Ovary (tissue), 9 donors: ENCODE measurements around the gene USP46. TPM values are rescaled to one million over a fixed set of nuclear protein-coding genes. Genes with fewer than 3 reads are reported as not detected.

ENCODE experiments used
- DNase-seq, 5 donors: peaks; one replicate each; pipeline ENCODE4 v3.0.0-alpha.2; 2019 to 2020
- H3K27ac ChIP-seq, 2 donors: fragments of 200-600 bp; one replicate each; pipeline versions ENCODE4 v1.5.1 to v1.8.0; 2019 to 2022
- H3K27me3 ChIP-seq: fragments of 200-600 bp; one replicate; pipeline ENCODE4 v1.8.0; 2022
- H3K36me3 ChIP-seq: fragments of 200-600 bp; sonication (generic); one replicate; pipeline ENCODE4 v1.5.1; 2019
- H3K4me1 ChIP-seq: one replicate; pipeline ENCODE4 v1.8.1; 2013; ENCODE audit warnings: mild to moderate bottlenecking, moderate library complexity; ENCODE audit not compliant: insufficient read depth
- H3K4me3 ChIP-seq: fragments of 200-600 bp; sonication (generic); one replicate; pipeline ENCODE4 v1.5.1; 2017
- H3K9me3 ChIP-seq, 2 donors: fragments of 200-600 bp in 1 of 2; sonication (generic) in 1 of 2; one replicate each; pipeline versions ENCODE4 v1.5.1 to v1.8.1; 2013 to 2019; ENCODE audit warnings: mild to moderate bottlenecking in 1 of 2, moderate library complexity in 1 of 2
- CTCF ChIP-seq, 3 donors: fragments of 450-650 bp in 2 of 3; fragments of 200-600 bp in 1 of 3; IDR thresholded peaks; one replicate each; pipeline versions ENCODE4 v1.5.1 to v1.8.0; 2016 to 2022; ENCODE audit warnings: antibody characterized with exemption in 3 of 3, mild to moderate bottlenecking in 1 of 3
- EP300 ChIP-seq: sonication (generic); formaldehyde crosslinking; IDR thresholded peaks from one replicate; pipeline ENCODE4 v1.6.1; 2017; ENCODE audit warnings: antibody characterized with exemption
- POLR2A ChIP-seq: fragments of 450-650 bp; IDR thresholded peaks from one replicate; pipeline ENCODE4 v1.6.1; 2017; ENCODE audit warnings: antibody characterized with exemption, mild to moderate bottlenecking, moderate library complexity
- WGBS, 3 donors: extraction: QIAGEN DNeasy Blood & Tissue Kit in 1 of 3; methylation state at CpG; one replicate each; pipeline versions ENCODE4 v1.1.5 to v1.1.7; 2013 to 2017; 5-methylcytosine and 5-hydroxymethylcytosine counted together
- intact Hi-C, 4 donors: fragments of 100-400 bp; cut with DNase I; formaldehyde crosslinking; loops; one replicate each; pipeline versions ENCODE4 v1.11.0 to v1.15.1; 2022 to 2023
- polyA plus RNA-seq, 2 donors: library from polyadenylated mRNA; stranded (reverse); fragments of 200-250 nt in 1 of 2; fragments of 350-450 nt in 1 of 2; fragmentation: Illumina TruSeq in 1 of 2; extraction: RNeasy Lipid Tissue Mini Kit (QIAGEN cat#74804) in 1 of 2; gene quantifications; one replicate each; pipeline ENCODE4 v1.2.3, GENCODE V29; 2013 to 2014
- total RNA-seq, 7 donors: library from RNA; depleted of rRNA in 2 of 7; stranded (reverse); fragments of >200 nt in 2 of 7; fragmentation: NEBNext Ultra II Directional in 3 of 7; extraction: Animal tissue kit (Norgen Biotek cat#: 25700) in 3 of 7; gene quantifications; one replicate each; pipeline versions ENCODE4 v1.1.0 to v1.2.4, GENCODE V29; 2016 to 2023
- donor health status: DM: no; HTN: no; CAD: no; lungs with moderate emphysema.
- donor health status: DM: no; HTN: no; CAD: no.
- donor health status: Bipolar disorder and iron deficiency.
- donor health status: DM: yes; HTN: yes; CAD: no.
- donor health status: DM: no; HTN: no; CAD: no.
- donor health status: DM: yes; HTN: yes; CAD: no.

USP46 gene
- total and polyA plus RNA-seq, 9 donors: 7.6 to 51.6 (median 26.9) TPM

DNA sequence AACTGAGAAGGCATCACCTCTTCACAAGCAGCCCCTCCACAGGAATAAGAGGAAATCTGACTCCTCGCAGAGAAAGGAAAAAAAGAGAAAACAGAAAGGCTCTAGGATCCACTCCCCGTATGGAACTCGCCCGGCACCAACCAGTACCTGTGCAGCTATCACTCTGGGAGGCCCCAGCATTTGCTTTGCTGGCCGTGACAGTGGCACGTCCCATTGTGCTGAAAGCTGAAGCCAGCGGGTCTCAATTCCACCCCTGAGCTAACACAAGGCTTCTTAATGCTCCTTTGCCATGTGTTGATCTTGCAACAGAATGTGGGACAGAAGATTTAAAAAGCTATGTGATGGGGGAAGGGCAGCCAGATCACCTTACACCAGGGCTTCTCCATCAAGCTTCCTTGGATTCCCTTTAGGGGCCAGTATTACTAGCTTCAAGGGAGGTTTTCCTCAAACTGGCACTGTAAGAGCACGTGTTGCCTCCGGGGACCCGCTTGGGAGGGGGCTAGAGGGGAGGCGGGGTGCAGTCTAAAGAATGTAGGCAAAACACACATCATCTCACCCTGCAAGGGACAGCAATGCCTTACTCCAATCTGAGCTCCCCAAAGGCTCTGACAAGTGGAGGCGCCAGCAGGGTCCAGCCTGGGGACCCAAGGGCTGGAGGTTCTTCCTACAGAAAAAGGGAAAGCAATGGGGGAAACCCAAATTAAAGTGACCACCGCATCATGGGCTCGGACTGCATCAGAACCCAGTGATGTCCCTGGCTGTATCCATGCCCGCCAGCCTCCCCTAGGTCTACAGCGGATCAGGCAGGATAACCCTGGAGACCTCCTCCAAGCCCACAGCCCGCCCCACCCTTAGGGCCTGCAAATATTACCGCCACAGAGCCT lies 1.2 kb downstream of the USP46 start:
- Histone ChIP-seq H3K27me3 (no peaks in the 10 kb centered on the region), H3K36me3 (no peaks in the 10 kb centered on the region), H3K27ac (peak overlapping the region in 1 of 2 donors; percentile 92), H3K4me1 (peaks cover 11% of the 10 kb centered on the region), H3K9me3 (no peaks in the 10 kb centered on the region), H3K4me3 (peak overlapping the region; percentile 83)
- TF ChIP-seq POLR2A (no peak), EP300 (no peak), CTCF (IDR thresholded peaks at IDR 0.05) (no peak)
- peak; percentile 33 to 48 (median 39) for DNase-seq
- 22 to 23% (median 22%) methylated on average over 18 of the region's 18 CpGs for WGBS, 3 donors
- intact Hi-C loops: loop anchor here in 2 of 4 donors (5.0 to 10.0 kb wide), 2 partner anchors 54 to 207 kb away; partner anchors contain the start of gene RASL11B (in 1 of the 2)

DNA sequence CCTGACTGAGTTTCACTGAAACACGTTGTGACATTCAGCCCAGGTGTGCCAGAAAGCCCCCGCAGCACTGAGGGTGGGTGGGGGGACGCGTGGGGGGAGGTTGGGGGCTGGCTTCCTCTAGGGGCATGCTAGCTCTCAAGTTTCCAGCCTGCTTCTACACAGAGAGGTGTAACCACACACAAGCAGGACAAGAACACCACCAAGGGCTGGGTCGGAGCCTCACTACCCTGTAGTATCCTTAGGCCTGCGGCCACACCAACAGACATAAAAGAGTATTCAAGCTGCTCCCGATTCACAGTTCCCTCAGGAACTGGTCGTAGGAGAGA lies 1.8 kb downstream of the USP46 start:
- no peaks in the 10 kb centered on the region for H3K36me3 ChIP-seq
- H3K9me3 ChIP-seq: no peaks in the 10 kb centered on the region
- WGBS, 3 donors: 41 to 53% (median 44%) methylated on average over 8 of the region's 8 CpGs
- no peak overlapping the region for H3K4me3 ChIP-seq
- peak in 1 of 5 donors; percentile 21 for DNase-seq
- peak overlapping the region in 1 of 2 donors; percentile 92 for H3K27ac ChIP-seq
- H3K27me3 ChIP-seq: no peaks in the 10 kb centered on the region
- H3K4me1 ChIP-seq: peaks cover 11% of the 10 kb centered on the region
- intact Hi-C loops: loop anchor here in 2 of 4 donors (5.0 to 10.0 kb wide), 2 partner anchors 55 to 208 kb away; partner anchors contain the start of gene RASL11B (in 1 of the 2)
- TF ChIP-seq CTCF (IDR thresholded peaks at IDR 0.05) (no peak), EP300 (no peak), POLR2A (no peak)

DNA sequence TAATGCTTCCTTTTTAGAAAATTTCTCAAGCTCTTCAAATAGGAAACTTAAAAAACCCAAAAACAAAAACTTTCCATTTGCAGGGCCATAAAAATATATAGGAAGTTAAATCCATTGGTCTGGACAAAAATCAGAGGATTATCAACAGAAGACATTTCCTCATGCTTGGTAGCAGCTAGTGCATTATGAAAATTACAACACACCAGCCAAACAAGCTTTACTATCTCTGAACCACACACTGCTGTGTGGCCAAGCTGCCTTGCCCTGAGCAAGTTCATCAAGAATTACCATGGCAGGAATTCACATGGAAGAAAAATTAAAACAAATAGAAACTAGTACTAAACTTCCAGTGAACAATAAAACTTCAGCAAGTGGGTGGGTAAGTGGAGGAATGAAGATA lies 3.6 kb downstream of the USP46 start:
- Histone ChIP-seq H3K36me3 (no peaks in the 10 kb centered on the region), H3K4me3 (no peak overlapping the region), H3K4me1 (peaks cover 11% of the 10 kb centered on the region), H3K9me3 (no peaks in the 10 kb centered on the region), H3K27me3 (no peaks in the 10 kb centered on the region), H3K27ac (no peak overlapping the region)
- no peak for DNase-seq
- intact Hi-C loops: loop anchor here in 2 of 4 donors (5.0 to 10.0 kb wide), 2 partner anchors 57 to 209 kb away; partner anchors contain the start of gene RASL11B (in 1 of the 2)
- TF ChIP-seq CTCF (IDR thresholded peaks at IDR 0.05) (no peak), EP300 (no peak), POLR2A (no peak)

GRCh38 chr4:52651996-52652672 lies 7.0 kb downstream of the USP46 start:
- no peak overlapping the region for H3K27ac ChIP-seq
- peaks cover 3% of the 10 kb centered on the region for H3K4me1 ChIP-seq
- no peak for DNase-seq
- H3K36me3 ChIP-seq: no peaks in the 10 kb centered on the region
- TF ChIP-seq POLR2A (no peak), EP300 (no peak)
- H3K4me3 ChIP-seq: no peak overlapping the region
- WGBS, 3 donors: 77 to 81% (median 79%) methylated on average over 2 of the region's 2 CpGs
- no peaks in the 10 kb centered on the region for H3K27me3 ChIP-seq
- intact Hi-C loops: loop anchor here in 1 of 4 donors (10.0 kb wide), 1 partner anchor 213 kb away; the partner anchor contains the start of gene RASL11B
- H3K9me3 ChIP-seq: no peaks in the 10 kb centered on the region
